Spleen (tissue), 11 donors: ENCODE results near the gene ITPR1. TPM values are rescaled to one million over a fixed set of nuclear protein-coding genes. Genes with fewer than 3 reads are reported as not detected.
"Not testable (repeated sequence)": the region's sequence is repeated elsewhere in the genome, so short reads cannot be mapped to it uniquely, and the experiment has no call there.

ENCODE experiments used
- DNase-seq: peaks from one replicate; pipeline ENCODE4 v3.0.0-alpha.2; 2020
- H3K27ac ChIP-seq, 8 donors: fragments of 200-600 bp; sonication (generic) in 7 of 8; 1 replicate in 4 of 8; 2 replicates in 4 of 8; pipeline versions ENCODE4 v1.5.0 to v1.8.0; 2016 to 2021; ENCODE audit warnings: inconsistent platforms in 4 of 8, mild to moderate bottlenecking in 4 of 8, moderate library complexity in 1 of 8
- H3K27me3 ChIP-seq, 7 donors: fragments of 200-600 bp; sonication (generic) in 6 of 7; replicated peaks in 1 of 7; 1 replicate in 4 of 7; 2 replicates in 3 of 7; pipeline versions ENCODE4 v1.5.0 to v1.8.0; 2016 to 2021; ENCODE audit warnings: inconsistent platforms in 3 of 7, mild to moderate bottlenecking in 1 of 7
- H3K36me3 ChIP-seq, 6 donors: fragments of 200-600 bp; sonication (generic) in 5 of 6; 1 replicate in 4 of 6; 2 replicates in 2 of 6; pipeline versions ENCODE4 v1.5.0 to v1.8.0; 2016 to 2021; ENCODE audit warnings: inconsistent platforms in 2 of 6
- H3K4me1 ChIP-seq, 6 donors: fragments of 200-600 bp; sonication (generic) in 5 of 6; 1 replicate in 3 of 6; 2 replicates in 3 of 6; pipeline versions ENCODE4 v1.5.0 to v1.8.0; 2016 to 2021; ENCODE audit warnings: inconsistent platforms in 3 of 6
- H3K4me3 ChIP-seq, 8 donors: fragments of 200-600 bp; sonication (generic) in 7 of 8; 1 replicate in 4 of 8; 2 replicates in 4 of 8; pipeline versions ENCODE4 v1.5.0 to v1.8.0; 2016 to 2021; ENCODE audit warnings: inconsistent platforms in 4 of 8, mild to moderate bottlenecking in 4 of 8, moderate library complexity in 2 of 8
- H3K9me3 ChIP-seq, 8 donors: fragments of 200-600 bp; sonication (generic) in 7 of 8; 1 replicate in 4 of 8; 2 replicates in 4 of 8; pipeline versions ENCODE4 v1.5.0 to v1.8.0; 2016 to 2021; ENCODE audit warnings: inconsistent platforms in 4 of 8
- POLR2A ChIP-seq, 3 donors: fragments of 450-650 bp; IDR thresholded peaks; one replicate each; pipeline ENCODE4 v1.5.1; 2017; ENCODE audit warnings: antibody characterized with exemption in 3 of 3, mild to moderate bottlenecking in 1 of 3
- POLR2AphosphoS5 ChIP-seq, 3 donors: sonication (generic); formaldehyde crosslinking; IDR thresholded peaks; one replicate each; pipeline ENCODE4 v1.5.1; 2017; ENCODE audit warnings: antibody characterized with exemption in 3 of 3
- WGBS, 5 donors: extraction: QIAGEN DNeasy Blood & Tissue Kit in 3 of 5; methylation state at CpG; one replicate each; pipeline versions ENCODE4 v1.1.5 to v1.1.7; 2013 to 2018; 5-methylcytosine and 5-hydroxymethylcytosine counted together
- intact Hi-C: fragments of 100-400 bp; cut with DNase I; formaldehyde crosslinking; loops from one replicate; pipeline ENCODE4 v1.15.0; 2023; ENCODE audit warnings: low total_unique reads
- polyA plus RNA-seq, 3 donors: library from polyadenylated mRNA; stranded (reverse); fragments of 200-250 nt; gene quantifications; one replicate each; pipeline ENCODE4 v1.2.1, GENCODE V29; 2013
- total RNA-seq, 7 donors: library from RNA; depleted of rRNA in 3 of 7; stranded (reverse); fragments of >200 nt in 3 of 7; fragmentation: NEBNext Ultra II Directional in 4 of 7; extraction: Animal tissue kit (Norgen Biotek cat#: 25700) in 4 of 7; gene quantifications; one replicate each; pipeline versions ENCODE4 v1.1.0 to v1.2.1, GENCODE V29; 2016 to 2021
- TF ChIP-seq, protein P1 (sequence below), 11 experiments: fragments of 200-600 bp in 7 of 11; fragments of 450-650 bp in 4 of 11; sonication (generic) in 4 of 11; IDR thresholded peaks in 8 of 11; conservative IDR thresholded peaks in 3 of 11; 1 replicate in 7 of 11; 2 replicates in 4 of 11; pipeline versions ENCODE4 v1.4.0 to v1.8.0; 2016 to 2021; ENCODE audit warnings: antibody characterized with exemption in 11 of 11, inconsistent platforms in 4 of 11, mild to moderate bottlenecking in 1 of 11
- donor health status: healthy with polysubstance abuse.
- donor health status: DM: no; HTN: no; CAD: no; lungs with moderate emphysema.
- donor health status: DM: no; HTN: no; CAD: no.
- donor health status: Bipolar disorder and iron deficiency.
- donor health status: healthy.
- donor health status: DM: no; HTN: no; CAD: no.
- donor health status: DM: yes; HTN: yes; CAD: no.

The ITPR1 gene
- total and polyA plus RNA-seq, 10 donors = 17.5 to 194 (median 129) TPM

DNA sequence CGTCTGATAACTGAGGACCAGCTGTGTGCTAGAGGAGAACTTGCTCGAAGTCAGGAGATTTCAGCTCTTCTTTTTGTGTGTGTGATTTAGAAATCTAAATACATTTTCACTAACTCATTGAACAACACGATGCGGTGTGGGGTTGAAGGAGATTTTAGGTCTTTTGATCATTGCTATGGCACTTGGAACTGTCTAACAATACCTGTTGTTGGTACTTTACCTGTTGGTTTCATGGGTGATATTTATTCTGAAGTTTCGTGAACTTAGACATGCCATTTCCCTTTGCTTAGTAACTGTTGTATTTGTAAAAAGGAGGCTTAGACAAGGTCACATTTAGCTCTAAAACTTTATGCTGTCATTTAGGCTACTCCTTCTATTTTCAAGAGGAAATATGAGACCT is 99.9 kb downstream of the ITPR1 start:
- peaks cover 0 to 5% (median 0%) of the 10 kb centered on the region in 8 donors for H3K9me3 ChIP-seq
- H3K36me3 ChIP-seq = peaks cover 0 to 4% (median 0%) of the 10 kb centered on the region in 6 donors
- intact Hi-C loops = no loop called here
- no peak for DNase-seq
- H3K27me3 ChIP-seq = no peaks in the 10 kb centered on the region
- TF ChIP-seq POLR2AphosphoS5 (IDR thresholded peaks at IDR 0.05) = no peak
- TF ChIP-seq, protein P1, sequence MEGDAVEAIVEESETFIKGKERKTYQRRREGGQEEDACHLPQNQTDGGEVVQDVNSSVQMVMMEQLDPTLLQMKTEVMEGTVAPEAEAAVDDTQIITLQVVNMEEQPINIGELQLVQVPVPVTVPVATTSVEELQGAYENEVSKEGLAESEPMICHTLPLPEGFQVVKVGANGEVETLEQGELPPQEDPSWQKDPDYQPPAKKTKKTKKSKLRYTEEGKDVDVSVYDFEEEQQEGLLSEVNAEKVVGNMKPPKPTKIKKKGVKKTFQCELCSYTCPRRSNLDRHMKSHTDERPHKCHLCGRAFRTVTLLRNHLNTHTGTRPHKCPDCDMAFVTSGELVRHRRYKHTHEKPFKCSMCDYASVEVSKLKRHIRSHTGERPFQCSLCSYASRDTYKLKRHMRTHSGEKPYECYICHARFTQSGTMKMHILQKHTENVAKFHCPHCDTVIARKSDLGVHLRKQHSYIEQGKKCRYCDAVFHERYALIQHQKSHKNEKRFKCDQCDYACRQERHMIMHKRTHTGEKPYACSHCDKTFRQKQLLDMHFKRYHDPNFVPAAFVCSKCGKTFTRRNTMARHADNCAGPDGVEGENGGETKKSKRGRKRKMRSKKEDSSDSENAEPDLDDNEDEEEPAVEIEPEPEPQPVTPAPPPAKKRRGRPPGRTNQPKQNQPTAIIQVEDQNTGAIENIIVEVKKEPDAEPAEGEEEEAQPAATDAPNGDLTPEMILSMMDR (IDR thresholded peaks at IDR 0.05 in 8 of 11, conservative IDR thresholded peaks at IDR 0.05 in 3 of 11) = no peak
- TF ChIP-seq POLR2A (IDR thresholded peaks at IDR 0.05) = no peak
- H3K4me1 ChIP-seq = peaks cover 0 to 59% (median 23%) of the 10 kb centered on the region in 6 donors
- H3K4me3 ChIP-seq = no peak overlapping the region
- H3K27ac ChIP-seq = no peak overlapping the region
- 94 to 96% (median 95%) methylated on average over 5 of the region's 5 CpGs for whole genome bisulfite sequencing, 5 donors

DNA sequence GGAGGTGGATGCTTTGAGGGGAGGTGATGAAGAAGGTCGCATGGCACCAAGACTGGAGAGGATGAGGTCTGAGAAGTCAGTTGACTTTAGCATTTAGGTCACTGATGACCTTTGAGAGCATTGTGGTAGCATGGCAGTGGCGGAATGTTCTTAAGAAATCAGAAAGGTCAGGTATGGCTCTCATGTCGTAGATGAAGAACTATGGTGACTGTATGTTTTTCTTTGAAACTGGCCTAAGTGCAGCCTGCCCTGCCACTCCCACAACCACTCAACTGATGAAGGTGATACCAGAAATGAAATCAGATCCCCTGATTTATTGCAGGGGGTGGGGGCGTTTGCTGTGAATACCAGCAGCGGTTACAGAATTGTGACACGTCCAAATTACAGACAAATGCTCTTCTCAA is 102.6 kb downstream of the ITPR1 start:
- no peak overlapping the region for H3K27ac ChIP-seq
- peaks cover 0 to 4% (median 0%) of the 10 kb centered on the region in 8 donors for H3K9me3 ChIP-seq
- TF ChIP-seq POLR2AphosphoS5 (IDR thresholded peaks at IDR 0.05) (no peak), POLR2A (IDR thresholded peaks at IDR 0.05) (no peak)
- TF ChIP-seq, protein P1 (IDR thresholded peaks at IDR 0.05 in 8 of 11, conservative IDR thresholded peaks at IDR 0.05 in 3 of 11) = no peak
- no peaks in the 10 kb centered on the region for H3K27me3 ChIP-seq
- no peak for DNase-seq
- no peak overlapping the region for H3K4me3 ChIP-seq
- peaks cover 0 to 60% (median 3%) of the 10 kb centered on the region in 6 donors for H3K4me1 ChIP-seq
- 84 to 93% (median 89%) methylated on average over 6 of the region's 6 CpGs for WGBS, 5 donors
- H3K36me3 ChIP-seq = peaks cover 0 to 4% (median 0%) of the 10 kb centered on the region in 6 donors
- intact Hi-C loops = no loop called here

DNA sequence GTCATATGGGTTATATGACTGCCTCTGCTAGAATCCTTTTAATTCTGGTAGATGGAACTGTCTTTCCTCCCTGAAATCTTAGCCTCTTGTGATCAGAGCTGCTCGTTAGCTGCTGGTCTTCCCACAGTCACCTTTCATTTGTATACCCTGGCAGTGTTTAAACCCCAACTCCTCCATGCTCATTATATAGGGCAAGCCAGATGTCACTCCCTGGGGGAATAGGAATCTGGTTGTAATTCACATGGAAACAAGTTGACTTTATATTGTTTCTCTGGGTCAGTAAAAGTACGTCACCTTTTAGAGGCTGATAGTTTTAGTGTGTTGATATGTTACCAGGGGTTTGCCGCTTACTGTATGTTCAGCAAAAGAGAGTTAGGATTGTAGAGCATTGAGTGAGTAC is 103.5 kb downstream of the ITPR1 start:
- no peaks in the 10 kb centered on the region for H3K36me3 ChIP-seq
- WGBS, 5 donors = 61 to 91% (median 64%) methylated on average over 2 to 3 of the region's 3 CpGs
- intact Hi-C loops = no loop called here
- H3K4me1 ChIP-seq = peaks cover 0 to 68% (median 3%) of the 10 kb centered on the region in 6 donors
- H3K9me3 ChIP-seq = no peaks in the 10 kb centered on the region
- no peak overlapping the region for H3K4me3 ChIP-seq
- no peak for DNase-seq
- H3K27me3 ChIP-seq = no peaks in the 10 kb centered on the region
- H3K27ac ChIP-seq = no peak overlapping the region
- TF ChIP-seq POLR2A (IDR thresholded peaks at IDR 0.05) (no peak), POLR2AphosphoS5 (IDR thresholded peaks at IDR 0.05) (no peak)
- TF ChIP-seq, protein P1 (IDR thresholded peaks at IDR 0.05 in 8 of 11, conservative IDR thresholded peaks at IDR 0.05 in 3 of 11) = no peak

DNA sequence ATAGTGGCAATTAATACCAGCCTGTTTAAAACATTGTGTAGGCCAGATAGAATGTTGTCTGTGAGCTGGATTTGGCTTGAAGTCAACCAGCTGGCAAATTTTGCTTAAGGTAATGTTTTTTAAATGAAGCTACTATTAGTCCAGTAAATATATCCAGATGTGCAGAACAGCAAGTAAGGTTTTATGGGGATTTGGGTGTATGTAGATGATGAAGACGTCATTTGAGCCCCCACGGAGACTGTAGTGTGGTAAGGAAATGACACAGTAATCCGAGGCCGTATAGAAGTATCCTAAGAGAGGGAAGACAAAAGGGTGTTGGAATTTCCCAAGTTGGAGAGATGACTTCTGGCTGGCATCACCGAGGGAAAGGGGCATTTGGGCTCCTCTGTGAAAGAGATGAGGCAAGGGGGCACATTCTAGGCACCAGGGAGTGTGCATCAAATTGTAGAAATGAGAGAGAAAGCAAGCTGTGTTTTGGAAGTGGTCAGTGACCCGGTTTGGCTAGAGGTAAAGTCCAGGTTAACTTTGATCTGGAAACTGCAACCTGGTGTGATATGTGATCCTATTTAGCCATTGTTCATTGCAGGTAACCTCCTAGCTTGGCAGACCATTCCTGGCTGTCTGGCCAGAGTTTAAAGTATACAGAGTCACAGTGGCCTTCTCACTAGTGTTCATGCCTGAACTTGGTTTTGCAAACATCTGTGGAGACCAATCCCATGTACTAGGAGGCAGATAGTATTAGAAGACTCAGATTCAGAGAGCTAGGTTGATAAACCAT is 104.2 kb downstream of the ITPR1 start:
- 58 to 75% (median 61%) methylated on average over 6 of the region's 6 CpGs for WGBS, 5 donors
- Histone ChIP-seq H3K27me3 (no peaks in the 10 kb centered on the region), H3K27ac (no peak overlapping the region), H3K36me3 (no peaks in the 10 kb centered on the region), H3K9me3 (no peaks in the 10 kb centered on the region), H3K4me3 (no peak overlapping the region), H3K4me1 (peaks cover 0 to 69% (median 3%) of the 10 kb centered on the region in 6 donors)
- intact Hi-C loops = no loop called here
- DNase-seq = no peak
- no peak for TF ChIP-seq POLR2A (IDR thresholded peaks at IDR 0.05)
- TF ChIP-seq, protein P1 (IDR thresholded peaks at IDR 0.05 in 8 of 11, conservative IDR thresholded peaks at IDR 0.05 in 3 of 11) = no peak
- TF ChIP-seq POLR2AphosphoS5 (IDR thresholded peaks at IDR 0.05) = no peak

DNA sequence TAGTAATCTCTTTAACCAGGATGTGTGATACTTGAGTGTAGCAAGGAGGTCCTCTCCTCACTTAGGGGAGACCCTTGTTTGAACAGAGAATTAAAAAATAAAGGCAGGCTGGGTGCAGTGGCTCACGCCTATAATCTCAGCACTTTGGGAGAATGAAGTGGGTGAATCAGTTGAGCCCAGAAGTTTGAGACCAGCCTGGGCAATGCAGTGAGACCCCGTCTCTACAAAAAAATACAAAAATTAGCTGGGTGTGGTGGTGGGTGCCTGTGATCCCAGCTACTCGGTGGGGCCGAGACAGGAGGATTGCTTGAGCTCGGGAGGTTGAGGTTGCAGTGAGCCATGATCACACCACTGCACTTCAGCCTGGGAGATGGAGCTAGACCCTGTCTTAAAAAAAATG is 105.1 kb downstream of the ITPR1 start:
- H3K27ac ChIP-seq, H3K4me3 ChIP-seq, DNase-seq, H3K27me3 ChIP-seq, intact Hi-C loops, H3K9me3 ChIP-seq, H3K36me3 ChIP-seq: not testable (repeated sequence)
- 90 to 95% (median 93%) methylated on average over 5 of the region's 5 CpGs for WGBS, 5 donors
- peaks cover 0 to 70% (median 6%) of the 10 kb centered on the region in 6 donors for H3K4me1 ChIP-seq
